Upper lobe of right lung (tissue), 1 donor: ENCODE measurements around the gene NET1. TPM values are rescaled to one million over a fixed set of nuclear protein-coding genes. Genes with fewer than 3 reads are reported as not detected.
A peak's percentile ranks its signal among the peaks of the same experiment; 100 is the strongest.

Source experiments
- ATAC-seq: fragments of 200-7000 bp; cut with Tn5 transposase; one replicate; pipeline ENCODE4 v1.9.1; 2020; ENCODE audit warnings: mild to moderate bottlenecking, moderate library complexity
- DNase-seq: peaks from one replicate; pipeline ENCODE4 v3.0.0-alpha.2; 2020
- H3K27ac ChIP-seq: fragments of 200-600 bp; one replicate; pipeline ENCODE4 v1.8.0; 2022
- H3K27me3 ChIP-seq: fragments of 200-600 bp; one replicate; pipeline ENCODE4 v1.8.0; 2022; ENCODE audit warnings: mild to moderate bottlenecking
- H3K36me3 ChIP-seq: fragments of 200-600 bp; one replicate; pipeline ENCODE4 v1.8.0; 2022
- H3K4me1 ChIP-seq: fragments of 200-600 bp; one replicate; pipeline ENCODE4 v1.8.0; 2022
- H3K4me3 ChIP-seq: fragments of 200-600 bp; one replicate; pipeline ENCODE4 v1.8.0; 2022; ENCODE audit warnings: mild to moderate bottlenecking
- H3K9me3 ChIP-seq: fragments of 200-600 bp; one replicate; pipeline ENCODE4 v1.8.0; 2022
- intact Hi-C: fragments of 100-400 bp; cut with DNase I; formaldehyde crosslinking; loops from one replicate; pipeline ENCODE4 v1.11.0; 2022
- total RNA-seq: library from RNA; stranded (reverse); fragmentation: NEBNext Ultra II Directional; extraction: Animal tissue kit (Norgen Biotek cat#: 25700); gene quantifications from one replicate; pipeline ENCODE4 v1.2.1, GENCODE V29; 2021
- TF ChIP-seq, protein P1 (sequence below): fragments of 200-600 bp; IDR thresholded peaks from one replicate; pipeline ENCODE4 v1.8.0; 2022; ENCODE audit warnings: antibody characterized with exemption
- donor health status: DM: no; HTN: yes; CAD: no; lungs with severe emphysema.

Gene NET1
- total RNA-seq, 1 donor from 2014 or later = 42.8 TPM

DNA sequence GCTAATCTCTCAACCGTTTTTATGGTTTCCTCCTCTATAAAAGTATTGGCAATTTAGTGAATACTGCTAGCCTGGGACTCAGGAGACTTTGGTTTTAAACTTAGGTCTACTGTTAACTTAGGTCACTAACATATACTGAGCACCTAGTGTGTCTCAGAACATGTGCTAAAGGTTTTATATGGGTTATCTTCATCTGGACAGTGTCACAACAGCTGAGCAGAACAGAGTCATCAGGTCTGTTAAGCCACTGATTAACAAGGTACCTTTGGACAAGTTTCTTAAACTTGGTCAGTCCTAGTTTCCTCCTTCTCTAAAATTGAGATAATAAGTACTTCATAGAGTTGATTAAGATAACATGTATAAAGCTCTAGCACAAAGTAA lies 30.6 kb downstream of the NET1 start:
- TF ChIP-seq, protein P1, sequence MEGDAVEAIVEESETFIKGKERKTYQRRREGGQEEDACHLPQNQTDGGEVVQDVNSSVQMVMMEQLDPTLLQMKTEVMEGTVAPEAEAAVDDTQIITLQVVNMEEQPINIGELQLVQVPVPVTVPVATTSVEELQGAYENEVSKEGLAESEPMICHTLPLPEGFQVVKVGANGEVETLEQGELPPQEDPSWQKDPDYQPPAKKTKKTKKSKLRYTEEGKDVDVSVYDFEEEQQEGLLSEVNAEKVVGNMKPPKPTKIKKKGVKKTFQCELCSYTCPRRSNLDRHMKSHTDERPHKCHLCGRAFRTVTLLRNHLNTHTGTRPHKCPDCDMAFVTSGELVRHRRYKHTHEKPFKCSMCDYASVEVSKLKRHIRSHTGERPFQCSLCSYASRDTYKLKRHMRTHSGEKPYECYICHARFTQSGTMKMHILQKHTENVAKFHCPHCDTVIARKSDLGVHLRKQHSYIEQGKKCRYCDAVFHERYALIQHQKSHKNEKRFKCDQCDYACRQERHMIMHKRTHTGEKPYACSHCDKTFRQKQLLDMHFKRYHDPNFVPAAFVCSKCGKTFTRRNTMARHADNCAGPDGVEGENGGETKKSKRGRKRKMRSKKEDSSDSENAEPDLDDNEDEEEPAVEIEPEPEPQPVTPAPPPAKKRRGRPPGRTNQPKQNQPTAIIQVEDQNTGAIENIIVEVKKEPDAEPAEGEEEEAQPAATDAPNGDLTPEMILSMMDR = no peak
- intact Hi-C loops = loop anchor here (5.0 kb wide), 1 partner anchor 179 kb away; no protein-coding TSS in a partner anchor
- DNase-seq (no peak), ATAC-seq (no peak)
- Histone ChIP-seq H3K4me3 (no peak overlapping the region), H3K36me3 (no peaks in the 10 kb centered on the region), H3K27me3 (no peaks in the 10 kb centered on the region), H3K9me3 (no peaks in the 10 kb centered on the region), H3K27ac (no peak overlapping the region), H3K4me1 (no peaks in the 10 kb centered on the region)

- Histone ChIP-seq H3K27me3 (no peaks in the 10 kb centered on the region), H3K4me3 (no peak overlapping the region), H3K27ac (no peak overlapping the region), H3K4me1 (no peaks in the 10 kb centered on the region), H3K9me3 (no peaks in the 10 kb centered on the region), H3K36me3 (no peaks in the 10 kb centered on the region)
- ATAC-seq = no peak
- DNase-seq = no peak
- intact Hi-C loops = loop anchor here (5.0 kb wide), 1 partner anchor 179 kb away; no protein-coding TSS in a partner anchor
- TF ChIP-seq, protein P1 = no peak
Measured at GRCh38 chr10:5443429-5443828, 31.1 kb downstream of the NET1 start.

DNA sequence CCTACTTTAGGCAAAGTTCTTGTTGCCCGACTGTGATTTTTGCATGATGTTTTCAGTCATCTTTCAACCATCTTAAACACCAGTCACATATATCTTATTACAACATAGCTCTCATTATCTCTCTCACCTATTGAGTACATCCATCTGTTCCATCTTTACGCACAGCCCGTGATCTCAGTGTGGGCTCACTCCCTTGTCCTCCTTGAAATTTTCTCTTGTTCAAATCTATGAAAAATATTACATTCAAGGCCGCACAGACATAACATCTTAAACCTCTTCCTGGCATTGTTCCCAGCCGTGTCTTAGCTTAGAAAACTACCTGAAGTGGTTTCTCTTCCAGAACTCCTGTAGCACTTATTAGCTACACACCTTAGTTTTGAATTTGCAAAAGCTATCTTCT lies 32.6 kb downstream of the NET1 start:
- H3K27ac ChIP-seq = no peak overlapping the region

DNA sequence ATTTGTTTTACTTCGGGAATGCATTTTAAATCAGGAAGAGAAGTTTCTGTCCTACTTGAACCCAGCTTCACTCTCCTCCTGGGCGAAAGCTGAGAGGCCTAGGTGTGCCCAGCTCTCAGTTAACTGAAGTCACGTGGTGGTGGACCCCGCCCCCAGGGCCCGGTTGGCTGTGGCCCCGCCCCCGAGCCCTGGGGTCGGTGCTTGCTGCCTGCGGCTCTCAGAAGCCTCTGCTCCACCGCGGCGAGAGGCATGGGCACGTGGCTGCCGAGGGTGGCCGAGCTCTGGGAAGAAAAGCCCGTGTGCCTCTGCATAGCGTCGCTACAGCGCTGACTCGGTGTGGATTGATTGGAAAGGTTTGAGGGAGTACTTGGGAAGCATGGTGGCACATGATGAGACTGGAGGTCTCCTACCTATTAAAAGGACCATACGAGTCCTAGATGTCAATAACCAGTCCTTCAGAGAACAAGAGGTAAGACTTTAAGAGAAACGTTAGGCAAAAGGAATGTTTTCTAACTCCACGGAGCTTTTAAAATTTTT lies 34.1 kb downstream of the NET1 start:
- peak; percentile 96 for DNase-seq
- ATAC-seq = peak; percentile 99
- Histone ChIP-seq H3K4me1 (peaks cover 22% of the 10 kb centered on the region), H3K4me3 (peak overlapping the region; percentile 53), H3K27ac (peak overlapping the region; percentile 68), H3K9me3 (no peaks in the 10 kb centered on the region), H3K27me3 (no peaks in the 10 kb centered on the region), H3K36me3 (no peaks in the 10 kb centered on the region)
- intact Hi-C loops = no loop called here
- TF ChIP-seq, protein P1 = no peak

More for the DNA sequence above, 32.6 kb downstream of the NET1 start:
- no peaks in the 10 kb centered on the region for H3K36me3 ChIP-seq
- H3K4me3 ChIP-seq = no peak overlapping the region
- peaks cover 12% of the 10 kb centered on the region for H3K4me1 ChIP-seq
- TF ChIP-seq, protein P1 = no peak
- H3K9me3 ChIP-seq = no peaks in the 10 kb centered on the region
- no peaks in the 10 kb centered on the region for H3K27me3 ChIP-seq
- DNase-seq (no peak), ATAC-seq (no peak)
- intact Hi-C loops = no loop called here

DNA sequence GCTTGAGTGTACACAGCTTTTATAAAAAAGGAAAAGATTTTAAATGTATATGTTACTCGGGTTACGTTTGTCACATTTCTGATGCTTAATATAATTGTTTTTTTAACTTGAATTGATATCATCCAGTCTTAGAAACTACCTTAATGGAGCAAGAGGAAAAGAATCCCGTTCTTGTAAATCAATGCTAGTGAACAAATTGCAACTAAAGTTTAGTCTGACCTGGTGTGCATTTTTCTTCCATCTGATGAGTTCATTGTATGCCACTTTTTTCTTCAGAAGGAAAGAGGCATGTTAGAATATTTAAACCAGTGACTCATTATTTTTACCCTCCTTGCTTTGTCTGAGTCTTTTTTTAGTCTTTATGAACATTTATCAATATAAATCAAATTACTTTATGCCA lies 34.7 kb downstream of the NET1 start:
- ATAC-seq (no peak), DNase-seq (no peak)
- intact Hi-C loops = no loop called here
- peaks cover 22% of the 10 kb centered on the region for H3K4me1 ChIP-seq
- no peaks in the 10 kb centered on the region for H3K9me3 ChIP-seq
- peaks cover 5% of the 10 kb centered on the region for H3K36me3 ChIP-seq
- H3K4me3 ChIP-seq = peak overlapping the region; percentile 53
- H3K27me3 ChIP-seq = no peaks in the 10 kb centered on the region
- TF ChIP-seq, protein P1 = no peak
- peak overlapping the region; percentile 68 for H3K27ac ChIP-seq
